H1 (cell line): ENCODE results near the gene CYP4A11. TPM values are rescaled to one million over a fixed set of nuclear protein-coding genes. Genes with fewer than 3 reads are reported as not detected.

Experiments used
- CTCF ChIA-PET: fragments of 300-600 bp; sonication (Branson Sonifier 250); formaldehyde crosslinking; loops from one replicate; lab custom pipeline; 2021; ENCODE audit not compliant: partially characterized antibody; lab: Charles Lee
- POLR2A ChIA-PET: fragments of 300-600 bp; sonication (Branson Sonifier 250); formaldehyde crosslinking; loops from one replicate; lab custom pipeline; 2021; ENCODE audit warnings: inconsistent platforms; ENCODE audit not compliant: partially characterized antibody; lab: Charles Lee
- DNase-seq, 2 experiments: peaks; one replicate each; pipeline versions ENCODE4 v3.0.0 to v3.0.0-alpha.2; 2010 to 2022; ENCODE audit warnings: low spot score in 2 of 2, low read depth in 1 of 2, mixed read lengths in 1 of 2
- FAIRE-seq: peaks from 2 replicates; lab custom pipeline; 2011; peaks lifted over from hg19 to GRCh38; lab: Jason Lieb, UNC
- H2AFZ ChIP-seq: 2 replicates; pipeline ENCODE4 v1.8.1; 2012; ENCODE audit warnings: low read length, inconsistent platforms
- H2AK5ac ChIP-seq: 2 replicates; pipeline ENCODE4 v1.6.1; 2013; ENCODE audit warnings: low read depth, low read length
- H2BK120ac ChIP-seq: replicated peaks from 2 replicates; pipeline ENCODE3; 2013; ENCODE audit warnings: low read depth, low read length, inconsistent platforms
- H2BK12ac ChIP-seq: 2 replicates; pipeline ENCODE4 v1.6.1; 2013; ENCODE audit warnings: low read depth, low read length
- H2BK15ac ChIP-seq: 2 replicates; pipeline ENCODE4 v1.6.1; 2013; ENCODE audit warnings: low read length
- H2BK20ac ChIP-seq: 2 replicates; pipeline ENCODE4 v1.6.1; 2013; ENCODE audit warnings: low read length
- H2BK5ac ChIP-seq: 2 replicates; pipeline ENCODE4 v1.6.1; 2013; ENCODE audit warnings: low read depth, low read length
- H3K14ac ChIP-seq: 2 replicates; pipeline ENCODE4 v1.6.1; 2013; ENCODE audit warnings: inconsistent platforms; ENCODE audit not compliant: insufficient read length
- H3K18ac ChIP-seq: 2 replicates; pipeline ENCODE4 v1.6.1; 2013; ENCODE audit warnings: low read length; ENCODE audit errors: extremely low read depth
- H3K23ac ChIP-seq: 2 replicates; pipeline ENCODE4 v1.6.1; 2013; ENCODE audit warnings: inconsistent platforms; ENCODE audit not compliant: insufficient read length
- H3K23me2 ChIP-seq: 2 replicates; pipeline ENCODE4 v1.6.1; 2013; ENCODE audit warnings: low read depth, low read length
- H3K27ac ChIP-seq: 2 replicates; pipeline ENCODE4 v1.6.1; 2011; ENCODE audit warnings: low read depth, low read length, inconsistent platforms
- H3K27me3 ChIP-seq, 4 experiments: replicated peaks in 1 of 4; 1 replicate in 1 of 4; 2 replicates in 3 of 4; pipeline versions ENCODE4 v1.6.1 to v1.8.1; 2011 to 2013; ENCODE audit warnings: low read length in 3 of 4, mild to moderate bottlenecking in 3 of 4, inconsistent platforms in 2 of 4, mixed read lengths in 2 of 4, moderate library complexity in 1 of 4; ENCODE audit not compliant: control insufficient read depth in 3 of 4, insufficient read depth in 3 of 4; ENCODE audit errors: extremely low read depth in 1 of 4
- H3K36me3 ChIP-seq, 4 experiments: 2 replicates each; pipeline versions ENCODE4 v1.6.1 to v1.8.1; 2011 to 2013; ENCODE audit warnings: mild to moderate bottlenecking in 4 of 4, low read length in 3 of 4, moderate library complexity in 2 of 4, control low read depth in 1 of 4, inconsistent platforms in 1 of 4; ENCODE audit not compliant: insufficient read depth in 4 of 4, control insufficient read depth in 2 of 4
- H3K4ac ChIP-seq: replicated peaks from 2 replicates; pipeline ENCODE3; 2013; ENCODE audit warnings: low read length, low read depth, mixed read lengths, inconsistent platforms; ENCODE audit not compliant: insufficient read length
- H3K4me1 ChIP-seq, 4 experiments: replicated peaks in 1 of 4; 1 replicate in 1 of 4; 2 replicates in 3 of 4; pipeline versions ENCODE4 v1.6.1 to v1.8.1; 2011 to 2013; ENCODE audit warnings: low read length in 3 of 4, inconsistent platforms in 2 of 4, mixed read lengths in 1 of 4; ENCODE audit not compliant: insufficient read depth in 4 of 4, control insufficient read depth in 3 of 4
- H3K4me2 ChIP-seq, 2 experiments: 2 replicates each; pipeline versions ENCODE4 v1.6.1 to v1.8.1; 2011 to 2013; ENCODE audit warnings: low read depth in 2 of 2, low read length in 2 of 2, control low read depth in 1 of 2, inconsistent platforms in 1 of 2, mild to moderate bottlenecking in 1 of 2; ENCODE audit not compliant: insufficient read depth in 1 of 2
- H3K4me3 ChIP-seq, 4 experiments: fragments of 200-600, 300-600 bp in 1 of 4; sonication (generic), shearing (Covaris generic), sonication (Bioruptor Twin) in 1 of 4; 2 replicates each; pipeline versions ENCODE4 v1.5.1 to v1.8.1; 2011 to 2016; ENCODE audit warnings: low read length in 4 of 4, low read depth in 3 of 4, control low read depth in 2 of 4, inconsistent platforms in 2 of 4, mild to moderate bottlenecking in 2 of 4, mixed read lengths in 1 of 4, moderate library complexity in 1 of 4; ENCODE audit not compliant: insufficient read depth in 2 of 4; ENCODE audit errors: extremely low read depth in 1 of 4
- H3K56ac ChIP-seq: replicated peaks from 2 replicates; pipeline ENCODE3; 2013; ENCODE audit warnings: low read depth, mild to moderate bottlenecking, mixed read lengths, low read length, inconsistent platforms; ENCODE audit not compliant: insufficient read length
- H3K79me1 ChIP-seq: 2 replicates; pipeline ENCODE4 v1.6.1; 2013; ENCODE audit warnings: low read depth, low read length, control low read depth
- H3K79me2 ChIP-seq, 2 experiments: 2 replicates each; pipeline versions ENCODE4 v1.6.1 to v1.8.1; 2012 to 2013; ENCODE audit warnings: low read length in 2 of 2, mild to moderate bottlenecking in 2 of 2, inconsistent platforms in 1 of 2; ENCODE audit not compliant: insufficient read depth in 2 of 2, control insufficient read depth in 1 of 2
- H3K9ac ChIP-seq, 4 experiments: replicated peaks in 1 of 4; 1 replicate in 1 of 4; 2 replicates in 3 of 4; pipeline versions ENCODE4 v1.6.1 to v1.8.1; 2011 to 2013; ENCODE audit warnings: low read depth in 3 of 4, low read length in 3 of 4, control low read depth in 2 of 4, mild to moderate bottlenecking in 2 of 4, moderate library complexity in 2 of 4, inconsistent platforms in 1 of 4; ENCODE audit errors: extremely low read depth in 1 of 4
- H3K9me3 ChIP-seq, 2 experiments: 2 replicates each; pipeline versions ENCODE4 v1.6.1 to v1.8.1; 2012 to 2013; ENCODE audit warnings: mild to moderate bottlenecking in 2 of 2, moderate library complexity in 2 of 2, control low read depth in 1 of 2, inconsistent platforms in 1 of 2, low read depth in 1 of 2, low read length in 1 of 2, mixed read lengths in 1 of 2; ENCODE audit not compliant: insufficient read depth in 2 of 2
- H4K20me1 ChIP-seq, 2 experiments: replicated peaks in 1 of 2; 2 replicates each; pipeline versions ENCODE3 to v1.8.1; 2011 to 2013; ENCODE audit warnings: inconsistent platforms in 2 of 2, low read length in 2 of 2, mild to moderate bottlenecking in 1 of 2; ENCODE audit not compliant: insufficient read depth in 2 of 2, control insufficient read depth in 1 of 2
- H4K5ac ChIP-seq: 2 replicates; pipeline ENCODE4 v1.6.1; 2013; ENCODE audit warnings: low read length, low read depth, mixed read lengths, inconsistent platforms; ENCODE audit not compliant: insufficient read length
- H4K8ac ChIP-seq: 2 replicates; pipeline ENCODE4 v1.8.0; 2013; ENCODE audit warnings: mild to moderate bottlenecking, moderate library complexity, low read length, inconsistent platforms; ENCODE audit not compliant: insufficient read depth; ENCODE audit errors: extremely low read depth
- H4K91ac ChIP-seq: replicated peaks from 2 replicates; pipeline ENCODE3; 2013; ENCODE audit warnings: low read length, mixed read lengths, inconsistent platforms; ENCODE audit not compliant: insufficient read length
- CREB1 ChIP-seq: IDR thresholded peaks from 2 replicates; pipeline ENCODE4 v1.6.1; 2012; ENCODE audit warnings: inconsistent platforms
- EP300 ChIP-seq, 2 experiments: IDR thresholded peaks; 1 replicate in 1 of 2; 2 replicates in 1 of 2; pipeline ENCODE4 v1.6.1; 2011 to 2012; ENCODE audit warnings: low read depth in 2 of 2, low read length in 2 of 2, mild to moderate bottlenecking in 2 of 2, borderline replicate concordance in 1 of 2, inconsistent platforms in 1 of 2, moderate library complexity in 1 of 2
- JUN ChIP-seq: IDR thresholded peaks from 2 replicates; pipeline ENCODE4 v1.6.1; 2011; ENCODE audit warnings: low read depth, mild to moderate bottlenecking, improper control_type of control experiment, low read length
- SUZ12 ChIP-seq: fragments of 200-600 bp; sonication (generic); IDR thresholded peaks from 2 replicates; pipeline ENCODE4 v1.6.1; 2012; ENCODE audit warnings: mild to moderate bottlenecking, inconsistent platforms, low read length, moderate library complexity, mixed read lengths
- TEAD4 ChIP-seq: IDR thresholded peaks from 2 replicates; pipeline ENCODE4 v1.6.1; 2012; ENCODE audit warnings: low read depth, low read length, inconsistent platforms, mixed read lengths
- WGBS, 2 experiments: shearing (Covaris generic) in 1 of 2; methylation state at CpG; one replicate each; pipeline versions ENCODE4 v1.1.6 to v1.1.7; 2013 to 2015; ENCODE audit warnings: low lambda C conversion rate in 2 of 2, mixed read lengths in 2 of 2, inconsistent platforms in 1 of 2, low coverage in 1 of 2, missing lambda C conversion rate in 1 of 2; ENCODE audit not compliant: insufficient replicate concordance in 2 of 2, insufficient coverage in 1 of 2, insufficient read length in 1 of 2; ENCODE audit errors: extremely low coverage in 1 of 2, missing lambda C conversion rate in 1 of 2; 5-methylcytosine and 5-hydroxymethylcytosine counted together
- polyA plus RNA-seq, 7 experiments: library from polyadenylated mRNA; depleted of rRNA in 3 of 7; stranded (reverse) in 5 of 7; unstranded in 2 of 7; fragments of >200 nt in 5 of 7; fragments of 200-250 nt in 2 of 7; gene quantifications; 1 replicate in 5 of 7; 2 replicates in 1 of 7; 4 replicates in 1 of 7; pipeline versions ENCODE4 v1.2.1 to v1.2.3, GENCODE V29; 2011 to 2013; ENCODE audit warnings: missing spikeins in 2 of 7, mixed read lengths in 2 of 7
- total RNA-seq: library from RNA; stranded (reverse); fragmentation: NEBNext Ultra II Directional; extraction: Animal tissue kit (Norgen Biotek cat#: 25700); gene quantifications from 2 replicates; pipeline ENCODE4 v1.2.1, GENCODE V29; 2021

Gene CYP4A11
- total and polyA plus RNA-seq, 2 of the 8 experiments (the other 6 are each of a cell fraction or from before 2014, with no cell fraction given), result not detected

- H3K18ac ChIP-seq, result no peak overlapping the region
- no peak for TF ChIP-seq JUN
- no peak for TF ChIP-seq TEAD4
- no peak for TF ChIP-seq CREB1
- TF ChIP-seq SUZ12, result no peak
- no peak for TF ChIP-seq EP300 (IDR thresholded peaks at IDR 0.05; ENCODE audit: borderline replicate concordance in 1 of 2, low read depth in 2 of 2, low read length in 2 of 2)
- ChIA-PET CTCF (no interaction called here), POLR2A (no interaction called here)
- H4K5ac ChIP-seq, result no peak overlapping the region
- no peak overlapping the region for H3K4me2 ChIP-seq
- no peak overlapping the region for H2AK5ac ChIP-seq
- no peak overlapping the region for H3K4me3 ChIP-seq
- H3K14ac ChIP-seq, result no peak overlapping the region
- H2AFZ ChIP-seq, result no peak overlapping the region
- H3K79me2 ChIP-seq, result no peaks in the 10 kb centered on the region
- no peak overlapping the region for H3K23ac ChIP-seq
- no peaks in the 10 kb centered on the region for H3K23me2 ChIP-seq
- peaks cover 0 to 1% (median 0%) of the 10 kb centered on the region in 4 experiments; a peak in 1 of 7 replicates for H3K27me3 ChIP-seq
- H4K91ac ChIP-seq, result no peak overlapping the region
- H3K79me1 ChIP-seq, result no peaks in the 10 kb centered on the region
- no peak overlapping the region for H2BK15ac ChIP-seq
- H3K56ac ChIP-seq, result no peak overlapping the region
- H3K27ac ChIP-seq, result no peak overlapping the region
- 100% methylated on average over 1 of the region's 1 CpG; no CpG with 5 or more reads in 1 of the 2 experiments for WGBS, 2 experiments
- H2BK120ac ChIP-seq, result no peak overlapping the region
- H3K4me1 ChIP-seq, result no peaks in the 10 kb centered on the region
- no peaks in the 10 kb centered on the region for H3K36me3 ChIP-seq
- FAIRE-seq (no peak), DNase-seq (no peak)
- no peak overlapping the region for H2BK5ac ChIP-seq
- H3K9me3 ChIP-seq, result peaks cover 2% of the 10 kb centered on the region in 2 experiments; a peak in 2 of 4 replicates
- no peak overlapping the region for H4K8ac ChIP-seq
- no peak overlapping the region for H3K9ac ChIP-seq
- no peak overlapping the region for H2BK20ac ChIP-seq
- no peak overlapping the region for H3K4ac ChIP-seq
- no peak overlapping the region for H2BK12ac ChIP-seq
- no peaks in the 10 kb centered on the region for H4K20me1 ChIP-seq
Measured at GRCh38 chr1:46900401-46900800, 40.9 kb downstream of the CYP4A11 start.
